Ectodermal cell (in vitro differentiated cells): ENCODE results near the gene CASK.
"Not testable (repeated sequence)": the region's sequence is repeated elsewhere in the genome, so short reads cannot be mapped to it uniquely, and the experiment has no call there.

Experiments used
- H3K27ac ChIP-seq: 2 replicates; pipeline ENCODE4 v1.7.0; 2013; ENCODE audit warnings: mild to moderate bottlenecking, low read depth, low read length; ENCODE audit not compliant: insufficient read depth, poor library complexity, severe bottlenecking
- H3K27me3 ChIP-seq: 2 replicates; pipeline ENCODE4 v1.7.0; 2013; ENCODE audit warnings: mild to moderate bottlenecking, low read length; ENCODE audit not compliant: insufficient read depth, control insufficient read depth, poor library complexity, severe bottlenecking
- H3K36me3 ChIP-seq: one replicate; pipeline ENCODE4 v1.7.0; 2013; ENCODE audit warnings: low read length; ENCODE audit not compliant: control insufficient read depth, insufficient read depth
- H3K4me1 ChIP-seq: one replicate; pipeline ENCODE4 v1.7.0; 2013; ENCODE audit warnings: low read length; ENCODE audit not compliant: control insufficient read depth, insufficient read depth
- H3K4me3 ChIP-seq: 2 replicates; pipeline ENCODE4 v1.7.0; 2013; ENCODE audit warnings: low read depth, low read length, control low read depth; ENCODE audit not compliant: insufficient read depth
- H3K9me3 ChIP-seq: 2 replicates; pipeline ENCODE4 v1.7.0; 2013; ENCODE audit warnings: mild to moderate bottlenecking, low read length, moderate library complexity; ENCODE audit not compliant: control insufficient read depth
- whole genome bisulfite sequencing, 2 experiments: methylation state at CpG; one replicate each; pipeline ENCODE4 v1.1.7; 2013; ENCODE audit warnings: missing lambda C conversion rate in 2 of 2; 5-methylcytosine and 5-hydroxymethylcytosine counted together

The CASK gene

GRCh38 chrX:41621222-41621723 lies 302.1 kb downstream of the CASK start:
- no peaks in the 10 kb centered on the region for H3K27me3 ChIP-seq
- no peak overlapping the region for H3K27ac ChIP-seq
- peaks cover 3% of the 10 kb centered on the region for H3K4me1 ChIP-seq
- no peak overlapping the region for H3K4me3 ChIP-seq
- H3K36me3 ChIP-seq = peaks cover 2% of the 10 kb centered on the region
- WGBS, 2 experiments = 61 to 62% methylated on average over 4 of the region's 5 CpGs
- H3K9me3 ChIP-seq = no peaks in the 10 kb centered on the region

GRCh38 chrX:41619221-41619620 lies 304.1 kb downstream of the CASK start:
- Histone ChIP-seq H3K4me1 (peaks cover 3% of the 10 kb centered on the region), H3K27me3 (no peaks in the 10 kb centered on the region), H3K27ac (no peak overlapping the region), H3K9me3 (no peaks in the 10 kb centered on the region), H3K36me3 (no peaks in the 10 kb centered on the region), H3K4me3 (no peak overlapping the region)

GRCh38 chrX:41616935-41617334 lies 306.4 kb downstream of the CASK start:
- no peaks in the 10 kb centered on the region for H3K36me3 ChIP-seq
- peaks cover 3% of the 10 kb centered on the region for H3K4me1 ChIP-seq
- H3K27ac ChIP-seq = no peak overlapping the region
- no peak overlapping the region for H3K4me3 ChIP-seq
- H3K27me3 ChIP-seq = no peaks in the 10 kb centered on the region
- H3K9me3 ChIP-seq = no peaks in the 10 kb centered on the region
- 47 to 51% methylated on average over 3 of the region's 3 CpGs for WGBS, 2 experiments

- Histone ChIP-seq H3K4me1 (peaks cover 3% of the 10 kb centered on the region), H3K4me3 (no peak overlapping the region), H3K36me3 (no peaks in the 10 kb centered on the region), H3K27me3 (no peaks in the 10 kb centered on the region), H3K9me3 (no peaks in the 10 kb centered on the region), H3K27ac (no peak overlapping the region)
Measured at GRCh38 chrX:41616255-41616654, 307.1 kb downstream of the CASK start.

- Histone ChIP-seq H3K36me3 (no peaks in the 10 kb centered on the region), H3K4me1 (no peaks in the 10 kb centered on the region), H3K27me3 (no peaks in the 10 kb centered on the region), H3K9me3 (no peaks in the 10 kb centered on the region), H3K4me3 (no peak overlapping the region), H3K27ac (no peak overlapping the region)
- WGBS, 2 experiments = 100% methylated on average over 1 of the region's 1 CpG; no CpG with 5 or more reads in 1 of the 2 experiments
Measured at GRCh38 chrX:41608244-41608643, 315.1 kb downstream of the CASK start.

- H3K27me3 ChIP-seq = no peaks in the 10 kb centered on the region
- WGBS, 2 experiments = 85 to 97% methylated on average over 2 of the region's 2 CpGs
- H3K4me3 ChIP-seq = no peak overlapping the region
- H3K27ac ChIP-seq = no peak overlapping the region
- H3K36me3 ChIP-seq = no peaks in the 10 kb centered on the region
- H3K4me1 ChIP-seq = no peaks in the 10 kb centered on the region
- H3K9me3 ChIP-seq = no peaks in the 10 kb centered on the region
Measured at GRCh38 chrX:41607264-41607832, 316.0 kb downstream of the CASK start.

GRCh38 chrX:41606057-41606456 lies 317.3 kb downstream of the CASK start:
- H3K9me3 ChIP-seq, H3K4me1 ChIP-seq, H3K36me3 ChIP-seq, H3K27me3 ChIP-seq, H3K27ac ChIP-seq, H3K4me3 ChIP-seq: not testable (repeated sequence)
- 95% methylated on average over 4 of the region's 4 CpGs for WGBS, 2 experiments

- Histone ChIP-seq H3K27ac (no peak overlapping the region), H3K36me3 (no peaks in the 10 kb centered on the region), H3K9me3 (no peaks in the 10 kb centered on the region), H3K4me3 (no peak overlapping the region), H3K4me1 (no peaks in the 10 kb centered on the region), H3K27me3 (no peaks in the 10 kb centered on the region)
- 75 to 83% methylated on average over 1 of the region's 1 CpG for WGBS, 2 experiments
Measured at GRCh38 chrX:41604766-41605543, 318.4 kb downstream of the CASK start.

GRCh38 chrX:41604177-41604576 lies 319.2 kb downstream of the CASK start:
- WGBS, 2 experiments = 92 to 94% methylated on average over 2 of the region's 2 CpGs
- no peaks in the 10 kb centered on the region for H3K36me3 ChIP-seq
- no peak overlapping the region for H3K4me3 ChIP-seq
- H3K27me3 ChIP-seq = no peaks in the 10 kb centered on the region
- no peaks in the 10 kb centered on the region for H3K9me3 ChIP-seq
- no peaks in the 10 kb centered on the region for H3K4me1 ChIP-seq
- no peak overlapping the region for H3K27ac ChIP-seq

GRCh38 chrX:41603596-41603995 lies 319.8 kb downstream of the CASK start:
- Histone ChIP-seq H3K4me3 (no peak overlapping the region), H3K4me1 (no peaks in the 10 kb centered on the region), H3K27me3 (no peaks in the 10 kb centered on the region), H3K36me3 (no peaks in the 10 kb centered on the region), H3K27ac (no peak overlapping the region), H3K9me3 (no peaks in the 10 kb centered on the region)
- 71 to 83% methylated on average over 1 of the region's 1 CpG for WGBS, 2 experiments
